AG10803 (cell line): ENCODE measurements around the gene GMPR.

ENCODE experiments used
- DNase-seq: peaks from one replicate; pipeline ENCODE4 v3.0.0; 2010; ENCODE audit warnings: low read depth
- H3K4me3 ChIP-seq: 2 replicates; pipeline ENCODE4 v1.5.1; 2011; ENCODE audit warnings: mild to moderate bottlenecking, low read length, control low read depth
- TF ChIP-seq, protein P1 (sequence below): conservative IDR thresholded peaks from 2 replicates; pipeline ENCODE4 v1.5.1; 2011; ENCODE audit warnings: mild to moderate bottlenecking, low read length, control low read depth, inconsistent platforms

Gene GMPR

DNA sequence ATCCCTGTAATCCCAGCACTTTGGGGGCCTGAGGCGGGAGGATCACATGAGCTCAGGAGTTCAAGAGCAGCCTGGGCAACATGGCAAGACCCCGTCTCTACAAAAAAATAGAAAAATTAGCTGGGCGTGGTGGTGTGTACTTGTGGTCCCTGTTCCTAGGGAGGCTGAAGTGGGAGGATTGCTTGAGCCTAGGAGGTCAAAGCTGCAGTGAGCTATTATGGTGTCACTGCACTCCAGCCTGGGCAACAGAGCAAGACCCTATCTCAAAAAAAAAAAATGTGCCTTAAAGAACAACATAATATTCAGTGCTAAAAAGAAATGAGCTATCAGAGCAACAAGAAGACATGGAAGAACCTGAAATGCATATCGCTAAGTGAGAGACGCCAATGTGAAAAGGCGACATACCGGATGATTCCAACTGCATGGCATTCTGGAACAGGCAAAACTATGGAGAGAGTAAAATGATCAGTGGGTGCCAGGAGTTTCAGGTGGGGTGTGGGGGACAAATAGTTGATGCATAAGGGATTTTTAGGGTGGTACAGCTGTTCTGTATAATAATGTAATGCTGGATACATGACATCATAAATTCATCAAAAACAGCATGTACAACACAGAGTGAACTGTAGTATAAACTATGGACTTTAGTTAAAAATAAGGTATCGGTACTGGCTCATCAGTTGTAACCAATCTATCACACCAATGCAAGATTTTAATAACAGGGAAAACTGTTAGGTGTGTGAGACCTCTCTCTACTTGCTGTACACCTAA lies 80.8 kb downstream of the GMPR start:
- DNase-seq, result no peak
- H3K4me3 ChIP-seq, result no peak overlapping the region
- TF ChIP-seq, protein P1, sequence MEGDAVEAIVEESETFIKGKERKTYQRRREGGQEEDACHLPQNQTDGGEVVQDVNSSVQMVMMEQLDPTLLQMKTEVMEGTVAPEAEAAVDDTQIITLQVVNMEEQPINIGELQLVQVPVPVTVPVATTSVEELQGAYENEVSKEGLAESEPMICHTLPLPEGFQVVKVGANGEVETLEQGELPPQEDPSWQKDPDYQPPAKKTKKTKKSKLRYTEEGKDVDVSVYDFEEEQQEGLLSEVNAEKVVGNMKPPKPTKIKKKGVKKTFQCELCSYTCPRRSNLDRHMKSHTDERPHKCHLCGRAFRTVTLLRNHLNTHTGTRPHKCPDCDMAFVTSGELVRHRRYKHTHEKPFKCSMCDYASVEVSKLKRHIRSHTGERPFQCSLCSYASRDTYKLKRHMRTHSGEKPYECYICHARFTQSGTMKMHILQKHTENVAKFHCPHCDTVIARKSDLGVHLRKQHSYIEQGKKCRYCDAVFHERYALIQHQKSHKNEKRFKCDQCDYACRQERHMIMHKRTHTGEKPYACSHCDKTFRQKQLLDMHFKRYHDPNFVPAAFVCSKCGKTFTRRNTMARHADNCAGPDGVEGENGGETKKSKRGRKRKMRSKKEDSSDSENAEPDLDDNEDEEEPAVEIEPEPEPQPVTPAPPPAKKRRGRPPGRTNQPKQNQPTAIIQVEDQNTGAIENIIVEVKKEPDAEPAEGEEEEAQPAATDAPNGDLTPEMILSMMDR, result no peak

DNA sequence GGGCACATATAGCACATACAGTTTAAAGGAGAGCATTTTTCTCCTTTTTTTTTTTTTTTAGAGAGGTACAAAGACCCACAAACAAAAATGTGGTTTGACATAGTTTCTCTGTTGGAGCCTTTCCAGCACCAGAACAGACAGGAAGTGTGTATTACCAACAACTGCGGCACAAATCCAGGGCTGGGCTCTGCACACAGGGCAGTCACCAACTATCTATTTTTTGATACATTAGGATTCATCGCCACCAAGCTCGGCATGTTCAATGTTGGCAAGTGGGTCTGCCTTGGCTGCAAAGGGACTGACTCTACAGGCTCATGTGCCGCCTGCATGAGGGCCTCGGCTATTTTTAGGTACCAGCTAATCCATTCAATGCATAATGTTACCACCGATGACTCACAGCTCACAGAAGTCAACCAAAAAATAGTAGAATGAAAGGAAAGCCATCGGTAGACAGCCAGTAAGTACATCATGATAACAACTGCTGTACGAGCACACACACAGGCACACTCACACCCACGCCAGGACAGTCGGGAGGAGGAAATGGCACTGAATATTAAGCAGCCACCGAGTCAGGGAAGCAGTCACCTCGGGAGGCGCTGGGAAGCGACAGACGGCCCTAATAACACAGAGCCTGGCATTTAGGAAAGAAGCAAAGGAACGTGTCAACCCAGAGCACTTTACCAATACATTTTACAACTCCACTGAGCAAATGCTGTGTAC lies 81.6 kb downstream of the GMPR start:
- DNase-seq, result peak; percentile 93
- TF ChIP-seq, protein P1, result no peak
- H3K4me3 ChIP-seq, result peak overlapping the region; percentile 43

DNA sequence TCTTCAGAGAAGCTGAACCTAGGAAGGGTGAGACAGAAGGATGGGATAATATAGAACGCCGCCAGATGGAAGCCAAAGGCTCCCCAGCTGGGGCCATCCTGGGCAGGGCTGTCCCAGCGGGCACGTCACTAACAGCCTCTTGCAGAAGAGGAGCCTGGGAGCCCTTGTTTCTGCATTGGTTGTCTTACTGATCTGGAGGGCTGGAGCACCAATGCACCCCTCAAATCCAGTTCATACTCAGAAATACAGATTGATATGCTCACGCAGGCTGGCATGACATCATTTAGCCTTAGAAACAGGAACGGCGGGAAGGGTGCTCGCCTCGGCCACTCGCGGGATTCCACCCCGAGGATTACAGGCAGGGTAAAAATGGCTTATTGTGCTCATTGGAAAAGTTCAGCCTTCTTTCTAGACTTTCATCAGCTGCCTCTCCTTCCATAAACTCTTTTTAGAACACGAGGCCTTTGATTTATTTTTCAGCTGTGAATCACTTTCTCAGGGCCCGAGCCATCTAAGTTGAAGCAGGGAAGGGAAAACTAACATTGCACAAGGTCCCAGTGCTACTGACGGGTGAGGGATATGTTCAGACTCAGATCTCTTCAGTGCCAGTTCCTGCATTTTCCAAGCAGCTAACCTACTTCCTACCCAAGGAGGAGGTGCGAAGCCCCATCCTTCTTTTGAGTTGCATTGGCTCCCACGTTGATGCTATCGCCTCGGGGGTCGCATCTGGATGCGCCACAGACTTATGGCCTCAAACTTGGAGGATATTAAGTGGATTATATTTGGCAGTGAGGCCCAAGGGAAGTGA lies 82.3 kb downstream of the GMPR start:
- DNase-seq, result peak; percentile 82
- H3K4me3 ChIP-seq, result peak overlapping the region; percentile 43
- TF ChIP-seq, protein P1, result no peak

DNA sequence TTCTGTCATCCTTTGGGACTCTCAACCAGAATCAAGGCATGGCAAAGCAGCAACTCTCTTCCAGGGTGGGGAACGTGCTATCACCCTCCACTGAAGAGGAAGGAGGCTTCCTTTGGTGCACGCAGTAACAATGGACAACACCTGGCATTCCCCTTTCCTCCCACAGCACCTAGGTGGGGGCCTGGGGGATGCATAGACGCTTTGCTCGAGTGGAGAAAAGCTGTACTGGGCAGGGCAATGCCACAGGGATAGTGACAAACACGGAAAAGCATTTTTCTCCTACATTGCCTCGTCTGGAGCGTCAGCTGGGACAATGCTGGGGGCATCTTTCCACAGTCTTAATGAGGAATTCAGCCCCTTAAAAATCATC lies 82.9 kb downstream of the GMPR start:
- no peak overlapping the region for H3K4me3 ChIP-seq
- DNase-seq, result no peak
- TF ChIP-seq, protein P1, result no peak

DNA sequence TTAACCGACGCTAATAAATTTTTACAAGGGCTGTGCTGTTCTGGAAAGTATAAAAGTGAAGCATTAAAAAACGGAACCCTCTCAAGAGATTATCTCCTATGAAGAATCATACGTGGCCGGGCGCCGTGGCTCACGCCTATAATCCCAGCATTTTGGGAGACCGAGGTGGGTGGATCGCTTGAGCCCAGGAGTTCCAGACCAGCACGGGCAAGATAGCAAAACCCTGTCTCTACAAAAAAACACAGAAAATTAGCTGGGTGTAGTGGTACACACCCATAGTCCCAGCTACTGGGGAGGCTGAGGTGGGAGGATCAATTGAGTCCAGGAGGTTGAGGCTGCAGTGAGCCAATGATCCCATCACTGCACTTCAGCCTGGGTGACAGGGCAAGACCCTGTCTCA lies 83.4 kb downstream of the GMPR start:
- no peak for DNase-seq
- no peak overlapping the region for H3K4me3 ChIP-seq
- TF ChIP-seq, protein P1, result no peak

DNA sequence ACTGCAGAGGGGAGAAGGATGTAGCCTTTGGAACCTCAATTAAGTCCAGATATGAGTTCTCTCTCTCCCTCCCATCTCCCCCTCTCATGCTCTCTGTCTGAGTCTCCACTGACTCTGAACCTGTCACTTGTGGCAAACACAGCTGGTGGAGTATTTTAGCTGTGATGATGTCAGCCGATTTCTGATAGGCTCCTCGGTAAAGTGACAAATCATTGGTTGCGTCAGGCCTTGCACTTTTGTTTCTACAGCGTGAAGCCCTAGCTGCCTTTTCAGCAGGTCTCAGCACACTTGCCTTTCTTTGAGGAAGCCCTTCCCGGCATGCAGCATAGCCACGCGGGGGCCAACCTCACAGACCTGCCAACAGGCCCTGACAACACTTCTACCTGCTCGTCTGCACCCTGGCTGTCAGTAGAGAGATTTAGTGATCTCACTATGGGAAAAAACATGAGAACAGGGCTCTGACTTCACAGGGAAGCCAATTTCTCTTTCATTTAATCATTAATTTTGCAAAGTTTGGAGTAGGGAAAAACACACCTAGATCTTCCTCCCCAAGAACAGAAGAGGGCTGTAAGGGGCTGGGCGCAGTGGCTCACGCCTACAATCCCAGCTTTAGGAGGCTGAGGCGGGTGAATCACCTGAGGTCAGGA lies 84.4 kb downstream of the GMPR start:
- peak; percentile 85 for DNase-seq
- H3K4me3 ChIP-seq, result no peak overlapping the region
- TF ChIP-seq, protein P1, result no peak
